CD4-positive, alpha-beta memory T cell (primary cell): Measurements from ENCODE around the gene ASL. TPM values are rescaled to one million over a fixed set of nuclear protein-coding genes. Genes with fewer than 3 reads are reported as not detected.

ENCODE experiments used
- CTCF ChIA-PET: fragments of 350-600 bp; sonication (Branson Sonifier 250); formaldehyde crosslinking; loops from one replicate; lab custom pipeline; 2021; ENCODE audit warnings: inconsistent platforms; ENCODE audit not compliant: partially characterized antibody; lab: Charles Lee
- POLR2A ChIA-PET: fragments of 350-600 bp; sonication (Branson Sonifier 250); formaldehyde crosslinking; loops from one replicate; lab custom pipeline; 2021; ENCODE audit not compliant: partially characterized antibody; lab: Charles Lee
- DNase-seq, 5 donors: peaks; one replicate each; pipeline versions ENCODE4 v3.0.0 to v3.0.0-alpha.2; 2020 to 2022; ENCODE audit warnings: mixed read lengths in 1 of 5
- H3K27ac ChIP-seq: one replicate; pipeline ENCODE4 v1.7.0; 2013; ENCODE audit warnings: low read depth, low read length
- H3K27me3 ChIP-seq: 2 replicates; pipeline ENCODE4 v1.7.0; 2013; ENCODE audit warnings: mild to moderate bottlenecking, low read length, moderate library complexity; ENCODE audit not compliant: insufficient read depth
- H3K36me3 ChIP-seq: 2 replicates; pipeline ENCODE4 v1.7.0; 2013; ENCODE audit warnings: mild to moderate bottlenecking, low read length, moderate library complexity; ENCODE audit not compliant: insufficient read depth
- H3K4me1 ChIP-seq: 2 replicates; pipeline ENCODE4 v1.7.0; 2013; ENCODE audit warnings: mild to moderate bottlenecking, low read length, moderate library complexity; ENCODE audit not compliant: insufficient read depth
- H3K4me3 ChIP-seq, 2 donors: one replicate each; pipeline ENCODE4 v1.7.0; 2013; ENCODE audit warnings: low read length in 2 of 2, mild to moderate bottlenecking in 1 of 2
- H3K9me3 ChIP-seq, 2 donors: one replicate each; pipeline ENCODE4 v1.7.0; 2013; ENCODE audit warnings: low read length in 2 of 2, control low read depth in 1 of 2; ENCODE audit not compliant: control insufficient read depth in 1 of 2
- H3K27ac Mint-ChIP-seq, 7 donors: one replicate each; pipeline ENCODE4 v1.8.0; 2020 to 2021; ENCODE audit warnings: mixed read lengths in 7 of 7, mild to moderate bottlenecking in 6 of 7, inconsistent platforms in 3 of 7, moderate library complexity in 3 of 7
- H3K27me3 Mint-ChIP-seq, 2 donors: one replicate each; pipeline ENCODE4 v1.8.0; 2020 to 2021; ENCODE audit warnings: mixed read lengths in 2 of 2
- H3K36me3 Mint-ChIP-seq, 2 donors: one replicate each; pipeline ENCODE4 v1.8.0; 2020 to 2021; ENCODE audit warnings: mixed read lengths in 2 of 2, inconsistent platforms in 1 of 2, mild to moderate bottlenecking in 1 of 2
- H3K4me1 Mint-ChIP-seq, 4 donors: one replicate each; pipeline ENCODE4 v1.8.0; 2020 to 2021; ENCODE audit warnings: mixed read lengths in 4 of 4, mild to moderate bottlenecking in 1 of 4
- H3K4me3 Mint-ChIP-seq, 8 donors: one replicate each; pipeline ENCODE4 v1.8.0; 2020 to 2021; ENCODE audit warnings: mixed read lengths in 8 of 8, mild to moderate bottlenecking in 7 of 8, moderate library complexity in 6 of 8, inconsistent platforms in 3 of 8
- H3K9me3 Mint-ChIP-seq, 8 donors: one replicate each; pipeline ENCODE4 v1.8.0; 2020 to 2021; ENCODE audit warnings: mixed read lengths in 8 of 8, mild to moderate bottlenecking in 5 of 8, inconsistent platforms in 3 of 8, moderate library complexity in 1 of 8
- intact Hi-C: fragments of 100-400 bp; cut with micrococcal nuclease; formaldehyde crosslinking; loops from one replicate; pipeline ENCODE4 v1.15.1; 2023
- polyA plus RNA-seq, 2 donors: library from polyadenylated mRNA; unstranded; fragments of 300-500 nt; fragmentation: Illumina TruSeq; gene quantifications; one replicate each; pipeline ENCODE4 v1.2.3, GENCODE V29; 2021
- total RNA-seq, 2 experiments: library from RNA; stranded (reverse); gene quantifications; one replicate each; pipeline ENCODE4 v1.2.3, GENCODE V29; 2021

ASL gene
- total and polyA plus RNA-seq, 4 experiments from 2014 or later: 10.8 to 15.2 (median 12.8) TPM

DNA sequence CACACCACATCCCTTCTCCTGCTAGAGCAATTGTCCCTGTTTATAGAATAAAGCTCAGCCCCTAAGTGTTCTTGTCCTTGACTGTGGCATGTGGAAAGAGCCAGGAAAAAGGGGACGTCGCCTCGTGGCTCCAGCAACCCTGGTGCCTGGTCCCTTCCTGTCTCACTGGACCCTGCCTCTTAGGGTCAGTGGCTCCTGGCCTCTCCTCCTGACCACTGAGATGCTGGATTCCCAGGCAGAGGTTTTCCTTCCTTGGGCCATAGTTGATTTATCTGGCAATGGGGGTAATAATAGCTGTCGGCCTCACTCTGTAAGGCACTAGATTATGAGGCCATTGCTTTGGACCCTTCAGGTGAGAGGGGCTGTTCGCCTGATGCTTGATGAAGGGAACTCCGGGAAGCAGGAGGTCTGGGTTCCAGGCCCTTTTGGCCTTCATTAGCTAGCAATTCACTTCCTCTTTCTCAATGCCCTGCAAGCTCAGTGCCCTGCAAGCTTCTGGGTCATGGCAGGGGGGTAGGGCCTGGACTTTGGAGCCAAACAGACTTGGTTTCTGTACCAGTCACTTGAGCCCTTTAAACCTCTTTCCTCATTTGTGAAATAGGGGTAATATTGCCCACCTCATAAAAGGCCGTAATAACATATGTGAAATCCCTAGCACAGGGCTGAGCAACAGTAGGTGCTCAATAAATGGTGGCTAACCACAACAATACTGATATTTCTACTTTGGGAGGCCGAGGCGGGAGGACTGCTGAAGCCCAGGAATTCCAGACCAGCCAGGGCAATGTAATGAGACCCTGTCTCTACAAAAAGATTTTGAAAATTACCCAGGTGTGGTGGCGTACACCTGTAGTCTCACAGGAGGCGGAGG is 1.1 kb downstream of the ASL start:
- no peaks in the 10 kb centered on the region for H3K9me3 ChIP-seq
- peak overlapping the region; percentile 63 to 76 for H3K4me3 ChIP-seq
- H3K36me3 ChIP-seq: no peaks in the 10 kb centered on the region
- H3K27me3 ChIP-seq: no peaks in the 10 kb centered on the region
- Mint-ChIP-seq H3K4me3 (peak overlapping the region; percentile 83 to 93 (median 87)), H3K36me3 (peaks cover 0 to 3% of the 10 kb centered on the region in 2 donors), H3K4me1 (peaks cover 9 to 17% (median 14%) of the 10 kb centered on the region in 4 donors), H3K27me3 (no peaks in the 10 kb centered on the region), H3K27ac (peak overlapping the region; percentile 41 to 90 (median 73)), H3K9me3 (peaks cover 0 to 3% (median 0%) of the 10 kb centered on the region in 8 donors)
- ChIA-PET POLR2A (interaction anchor here (0.6 to 1.4 kb wide), 2 partner anchors 32 to 94 kb away, joined by 3 read pairs; partner anchors contain the start of gene GUSB), CTCF (interaction anchor here (0.9 kb wide), 1 partner anchor 33 kb away, joined by 3 read pairs; no protein-coding TSS in a partner anchor)
- DNase-seq: peak in 1 of 5 donors; percentile 9
- intact Hi-C loops: loop anchor here (5.0 to 10.0 kb wide), 2 partner anchors 322 to 1409 kb away; partner anchors contain the start of gene ZNF107
- H3K4me1 ChIP-seq: peaks cover 12% of the 10 kb centered on the region
- H3K27ac ChIP-seq: peak overlapping the region; percentile 69

DNA sequence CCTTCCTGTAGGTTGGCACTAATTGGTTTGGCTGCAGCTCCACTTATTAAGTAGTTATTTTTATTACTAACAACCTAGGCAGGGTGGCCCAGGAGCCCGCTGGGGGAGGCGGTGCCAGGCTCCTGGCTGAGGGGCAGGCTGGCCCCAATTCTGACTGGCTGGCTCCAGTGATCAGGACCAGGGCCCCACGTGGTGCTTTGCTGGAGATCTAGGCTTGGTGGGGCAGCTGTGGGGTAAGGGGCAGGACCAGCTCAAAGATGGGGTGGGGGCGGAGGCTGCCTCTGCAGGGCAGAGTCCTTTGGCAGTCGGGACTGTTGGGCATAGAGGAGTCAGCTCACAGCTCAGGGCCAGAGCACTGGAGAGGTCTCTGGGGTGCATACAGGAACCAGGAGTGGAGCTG is 2.4 kb downstream of the ASL start:
- Histone ChIP-seq H3K27ac (no peak overlapping the region), H3K4me3 (no peak overlapping the region), H3K36me3 (no peaks in the 10 kb centered on the region), H3K27me3 (no peaks in the 10 kb centered on the region), H3K9me3 (no peaks in the 10 kb centered on the region), H3K4me1 (peaks cover 12% of the 10 kb centered on the region)
- peaks cover 0 to 5% of the 10 kb centered on the region in 2 donors for H3K36me3 Mint-ChIP-seq
- H3K4me1 Mint-ChIP-seq: peaks cover 9 to 17% (median 14%) of the 10 kb centered on the region in 4 donors
- H3K27me3 Mint-ChIP-seq: no peaks in the 10 kb centered on the region
- H3K4me3 Mint-ChIP-seq: peak overlapping the region in 6 of 8 donors; percentile 30 to 71 (median 54)
- intact Hi-C loops: loop anchor here (5.0 to 10.0 kb wide), 2 partner anchors 323 to 1411 kb away; partner anchors contain the start of gene ZNF107
- no peak for DNase-seq
- H3K27ac Mint-ChIP-seq: peak overlapping the region in 3 of 7 donors; percentile 56 to 68 (median 64)
- H3K9me3 Mint-ChIP-seq: peaks cover 0 to 3% (median 0%) of the 10 kb centered on the region in 8 donors
- ChIA-PET POLR2A (no interaction called here), CTCF (interaction anchor here (1.1 kb wide), 1 partner anchor 36 kb away, joined by 4 read pairs; no protein-coding TSS in a partner anchor)

DNA sequence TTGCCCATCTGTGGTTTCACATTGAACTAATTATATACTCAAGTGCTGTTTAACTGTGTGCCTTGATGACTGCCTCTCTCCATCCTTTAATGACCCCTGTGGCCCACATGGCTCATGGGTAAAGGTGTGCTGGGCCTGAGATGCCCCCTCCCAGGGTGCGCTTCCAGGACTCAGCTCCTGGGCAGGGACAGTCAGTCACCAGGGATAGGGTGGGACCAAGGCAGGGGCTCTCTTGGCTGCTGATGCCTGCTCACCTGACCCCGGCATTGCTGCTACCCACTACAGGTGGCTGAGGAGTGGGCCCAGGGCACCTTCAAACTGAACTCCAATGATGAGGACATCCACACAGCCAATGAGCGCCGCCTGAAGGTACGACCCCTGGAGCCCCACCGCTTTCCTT is 6.5 kb downstream of the ASL start:
- no peak overlapping the region for H3K4me3 ChIP-seq
- Mint-ChIP-seq H3K27ac (no peak overlapping the region), H3K4me1 (peaks cover 3 to 6% (median 4%) of the 10 kb centered on the region in 4 donors), H3K27me3 (no peaks in the 10 kb centered on the region), H3K4me3 (no peak overlapping the region), H3K36me3 (peaks cover 0 to 8% of the 10 kb centered on the region in 2 donors), H3K9me3 (no peaks in the 10 kb centered on the region)
- POLR2A ChIA-PET: no interaction called here
- peaks cover 2% of the 10 kb centered on the region for H3K4me1 ChIP-seq
- H3K27ac ChIP-seq: no peak overlapping the region
- CTCF ChIA-PET: no interaction called here
- H3K27me3 ChIP-seq: no peaks in the 10 kb centered on the region
- intact Hi-C loops: no loop called here
- H3K36me3 ChIP-seq: no peaks in the 10 kb centered on the region
- no peak for DNase-seq
- no peaks in the 10 kb centered on the region for H3K9me3 ChIP-seq

DNA sequence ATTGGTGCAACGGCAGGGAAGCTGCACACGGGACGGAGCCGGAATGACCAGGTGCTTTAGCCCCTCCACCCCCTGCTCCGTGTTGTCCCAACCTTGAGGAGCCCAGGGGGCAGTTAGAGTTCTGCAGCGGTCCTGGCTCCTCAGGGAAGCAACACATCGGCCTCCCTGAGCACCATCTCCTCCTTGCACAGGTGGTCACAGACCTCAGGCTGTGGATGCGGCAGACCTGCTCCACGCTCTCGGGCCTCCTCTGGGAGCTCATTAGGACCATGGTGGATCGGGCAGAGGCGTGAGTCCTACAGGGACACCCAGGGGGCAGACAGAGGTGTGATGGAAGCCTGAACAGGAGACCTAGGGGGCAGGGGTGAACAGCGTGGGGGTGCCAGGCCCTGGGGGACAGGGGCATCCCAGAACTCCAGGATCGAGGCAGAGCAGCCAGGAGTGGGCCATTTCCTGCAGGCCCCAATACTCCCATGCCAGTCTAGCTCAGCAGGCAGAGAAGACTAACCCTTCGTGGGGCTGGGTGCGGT is 7.3 kb downstream of the ASL start:
- Histone ChIP-seq H3K9me3 (no peaks in the 10 kb centered on the region), H3K4me3 (no peak overlapping the region), H3K4me1 (no peaks in the 10 kb centered on the region), H3K27ac (no peak overlapping the region), H3K27me3 (no peaks in the 10 kb centered on the region), H3K36me3 (no peaks in the 10 kb centered on the region)
- intact Hi-C loops: no loop called here
- CTCF ChIA-PET: interaction anchor here (0.7 kb wide), 1 partner anchor 52 kb away, joined by 3 read pairs; no protein-coding TSS in a partner anchor
- H3K9me3 Mint-ChIP-seq: no peaks in the 10 kb centered on the region
- H3K27me3 Mint-ChIP-seq: no peaks in the 10 kb centered on the region
- H3K36me3 Mint-ChIP-seq: peaks cover 0 to 8% of the 10 kb centered on the region in 2 donors
- H3K4me3 Mint-ChIP-seq: no peak overlapping the region
- no peak overlapping the region for H3K27ac Mint-ChIP-seq
- no peaks in the 10 kb centered on the region for H3K4me1 Mint-ChIP-seq
- DNase-seq: no peak
- POLR2A ChIA-PET: no interaction called here

DNA sequence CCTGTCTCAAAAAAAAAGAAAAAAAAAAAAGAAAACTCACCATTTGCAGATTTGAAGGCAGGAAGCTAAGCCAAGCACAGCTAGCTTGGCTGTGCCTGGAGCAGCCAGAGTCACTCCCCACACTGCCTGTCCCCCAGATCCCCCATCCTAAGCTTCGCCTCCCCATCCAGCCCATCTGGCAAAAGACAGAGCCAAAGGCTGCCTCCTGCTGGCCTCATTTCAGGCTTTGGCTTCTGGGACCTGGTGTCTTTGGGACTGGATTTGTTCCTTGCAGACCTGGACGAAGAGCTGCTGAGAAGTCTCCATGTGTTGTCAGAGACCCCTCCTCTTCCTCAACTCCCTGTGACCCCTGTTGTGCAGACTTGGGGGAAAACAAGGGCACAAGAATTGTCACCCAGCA is 8.1 kb downstream of the ASL start:
- DNase-seq: no peak
- H3K36me3 ChIP-seq: no peaks in the 10 kb centered on the region
- CTCF ChIA-PET: interaction anchor here (0.7 kb wide), 1 partner anchor 53 kb away, joined by 3 read pairs; no protein-coding TSS in a partner anchor
- no peaks in the 10 kb centered on the region for H3K4me1 ChIP-seq
- Mint-ChIP-seq H3K36me3 (peaks cover 0 to 8% of the 10 kb centered on the region in 2 donors), H3K9me3 (no peaks in the 10 kb centered on the region), H3K27me3 (no peaks in the 10 kb centered on the region), H3K27ac (no peak overlapping the region), H3K4me3 (no peak overlapping the region), H3K4me1 (no peaks in the 10 kb centered on the region)
- POLR2A ChIA-PET: interaction anchor here (0.8 kb wide), 1 partner anchor 10 kb away, joined by 3 read pairs; no protein-coding TSS in a partner anchor
- intact Hi-C loops: no loop called here
- no peak overlapping the region for H3K4me3 ChIP-seq
- H3K27ac ChIP-seq: no peak overlapping the region
- H3K27me3 ChIP-seq: no peaks in the 10 kb centered on the region
- no peaks in the 10 kb centered on the region for H3K9me3 ChIP-seq

DNA sequence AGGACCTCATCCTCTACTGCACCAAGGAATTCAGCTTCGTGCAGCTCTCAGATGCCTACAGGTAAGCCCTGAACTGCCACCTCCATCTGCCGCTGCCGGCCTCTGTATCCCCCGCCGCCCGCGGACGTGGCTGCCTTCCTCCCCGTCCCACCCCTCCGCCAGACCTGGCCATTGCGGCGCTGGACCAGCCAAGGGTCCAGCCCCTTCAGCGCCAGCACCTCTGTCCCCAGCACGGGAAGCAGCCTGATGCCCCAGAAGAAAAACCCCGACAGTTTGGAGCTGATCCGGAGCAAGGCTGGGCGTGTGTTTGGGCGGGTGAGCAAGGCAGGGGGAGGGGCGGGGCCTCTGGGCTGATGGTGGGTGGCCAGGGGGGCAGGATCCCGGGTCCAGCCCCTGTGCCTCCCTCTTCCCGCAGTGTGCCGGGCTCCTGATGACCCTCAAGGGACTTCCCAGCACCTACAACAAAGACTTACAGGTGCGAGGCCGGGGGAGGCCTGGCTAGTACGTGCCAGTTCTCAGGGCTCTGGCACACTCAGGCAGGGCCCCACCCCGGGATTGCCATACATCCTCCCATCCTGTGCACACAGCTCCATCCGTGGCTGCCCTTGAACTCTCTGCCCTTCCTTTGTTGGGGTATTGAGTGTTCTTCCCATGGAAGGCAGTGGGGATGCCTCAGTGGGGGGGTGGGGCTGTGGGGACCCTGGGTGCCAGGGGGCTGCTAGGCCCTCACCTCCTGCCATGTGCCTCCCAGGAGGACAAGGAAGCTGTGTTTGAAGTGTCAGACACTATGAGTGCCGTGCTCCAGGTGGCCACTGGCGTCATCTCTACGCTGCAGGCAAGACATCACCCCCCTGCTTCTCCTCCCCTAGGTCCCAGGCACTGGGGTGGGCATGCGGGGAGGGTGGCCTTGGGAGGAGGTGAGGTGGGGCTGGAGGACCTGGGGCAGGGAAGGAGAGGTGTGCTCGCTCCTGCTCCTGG is 13.5 kb downstream of the ASL start:
- intact Hi-C loops: no loop called here
- Histone ChIP-seq H3K27ac (no peak overlapping the region), H3K27me3 (no peaks in the 10 kb centered on the region), H3K36me3 (no peaks in the 10 kb centered on the region), H3K9me3 (no peaks in the 10 kb centered on the region), H3K4me1 (no peaks in the 10 kb centered on the region), H3K4me3 (no peak overlapping the region)
- Mint-ChIP-seq H3K9me3 (no peaks in the 10 kb centered on the region), H3K36me3 (peaks cover 0 to 3% of the 10 kb centered on the region in 2 donors), H3K27me3 (no peaks in the 10 kb centered on the region), H3K4me1 (no peaks in the 10 kb centered on the region), H3K27ac (no peak overlapping the region), H3K4me3 (no peak overlapping the region)
- no peak for DNase-seq
- ChIA-PET CTCF (no interaction called here), POLR2A (no interaction called here)
